ENCODE results near the gene RBM33. TPM values are rescaled to one million over a fixed set of nuclear protein-coding genes. Genes with fewer than 3 reads are reported as not detected.

The RBM33 gene
- total RNA-seq, 1 donor from 2014 or later = 30.8 TPM

DNA sequence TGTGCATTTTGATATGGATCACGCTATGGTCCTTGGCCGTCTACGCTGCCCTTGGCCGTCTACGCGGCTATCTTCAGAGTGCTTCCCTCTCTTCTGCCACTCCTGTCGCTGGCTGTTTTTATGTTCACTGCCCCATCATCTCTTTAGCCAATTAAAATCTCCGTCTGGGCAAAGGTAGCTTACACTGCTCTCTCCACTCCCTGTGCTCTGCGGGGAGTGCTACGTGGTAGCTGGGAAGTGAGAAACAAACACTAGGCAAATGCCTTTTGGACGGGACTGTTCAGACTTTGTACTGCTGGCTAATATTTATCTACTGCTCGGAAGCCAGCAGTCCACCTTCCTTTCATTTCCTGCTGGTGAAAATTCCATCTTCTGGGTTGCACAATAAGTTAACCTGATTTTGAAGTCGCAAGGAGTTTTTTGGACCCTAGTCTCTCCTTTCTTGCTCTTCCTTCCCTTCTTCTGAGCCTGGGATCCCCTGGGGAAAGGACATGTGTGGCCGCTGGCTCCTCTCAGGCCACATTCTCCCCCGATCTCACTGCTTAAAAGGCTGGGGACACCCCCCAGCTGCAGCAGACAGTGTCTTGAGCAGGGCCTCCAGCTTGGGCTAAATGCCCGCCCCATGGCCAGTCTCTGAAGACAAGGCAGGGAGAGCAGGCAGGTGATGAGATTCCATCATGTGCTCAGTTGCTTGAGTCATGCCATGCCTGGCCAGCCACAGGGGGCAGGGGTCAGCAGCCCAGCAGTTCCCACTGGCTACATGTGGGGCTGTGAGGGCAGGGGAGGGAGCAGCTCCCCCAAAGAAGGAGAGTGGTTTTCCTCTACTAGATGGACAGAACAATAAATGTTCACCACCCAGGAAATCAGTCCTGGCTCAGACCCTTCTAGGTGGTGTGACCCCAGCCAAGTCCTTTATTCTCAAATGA, 25.5 kb upstream of the RBM33 start:
- H3K36me3 ChIP-seq = no peaks in the 10 kb centered on the region
- H3K4me1 ChIP-seq = no peaks in the 10 kb centered on the region
- H3K9me3 ChIP-seq (replicated peaks) = no peaks in the 10 kb centered on the region
- DNase-seq = no peak
- intact Hi-C loops (cut with micrococcal nuclease) = no loop called here
- H3K27ac ChIP-seq (replicated peaks) = no peak overlapping the region
- no peak overlapping the region for H3K4me3 ChIP-seq
- no peak for TF ChIP-seq CTCF (IDR thresholded peaks at IDR 0.05; ENCODE audit: borderline replicate concordance)
- H3K27me3 ChIP-seq (ENCODE audit: low read depth) = peaks cover 8% of the 10 kb centered on the region

- no peak for DNase-seq
- Histone ChIP-seq H3K27me3 (ENCODE audit: low read depth) (peaks cover 8% of the 10 kb centered on the region), H3K36me3 (no peaks in the 10 kb centered on the region), H3K9me3 (replicated peaks) (no peaks in the 10 kb centered on the region), H3K4me1 (no peaks in the 10 kb centered on the region), H3K27ac (replicated peaks) (no peak overlapping the region), H3K4me3 (no peak overlapping the region)
- intact Hi-C loops (cut with micrococcal nuclease) = no loop called here
- no peak for TF ChIP-seq CTCF (IDR thresholded peaks at IDR 0.05; ENCODE audit: borderline replicate concordance)
Measured at GRCh38 chr7:155619634-155620271, 24.7 kb upstream of the RBM33 start.

DNA sequence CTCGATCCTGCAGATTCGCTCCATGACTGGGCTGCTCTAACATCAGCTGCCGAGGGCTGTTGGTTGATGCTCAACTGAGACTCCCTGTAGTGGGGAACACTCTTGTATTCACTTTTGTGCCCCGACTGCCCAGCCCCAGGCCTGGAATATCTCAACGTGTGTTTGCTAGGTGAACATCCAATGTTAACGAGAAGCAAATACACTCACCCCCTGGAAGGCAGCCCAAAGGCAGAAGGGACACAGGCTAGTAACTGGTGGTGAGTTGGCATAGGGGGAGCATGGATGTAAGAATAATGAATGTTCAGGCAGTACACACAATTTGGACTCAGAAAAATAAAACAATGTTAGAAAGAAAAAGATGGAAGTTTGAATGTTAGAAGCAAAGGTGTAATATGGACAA, 24.0 kb upstream of the RBM33 start:
- TF ChIP-seq CTCF (IDR thresholded peaks at IDR 0.05; ENCODE audit: borderline replicate concordance) = no peak
- Histone ChIP-seq H3K4me3 (no peak overlapping the region), H3K27ac (replicated peaks) (no peak overlapping the region), H3K36me3 (no peaks in the 10 kb centered on the region), H3K4me1 (no peaks in the 10 kb centered on the region), H3K9me3 (replicated peaks) (peaks cover 6% of the 10 kb centered on the region), H3K27me3 (ENCODE audit: low read depth) (peaks cover 8% of the 10 kb centered on the region)
- intact Hi-C loops (cut with micrococcal nuclease) = no loop called here
- no peak for DNase-seq

GRCh38 chr7:155621418-155621980, 23.0 kb upstream of the RBM33 start:
- no peak overlapping the region for H3K27ac ChIP-seq (replicated peaks)
- peaks cover 7% of the 10 kb centered on the region for H3K9me3 ChIP-seq (replicated peaks)
- H3K27me3 ChIP-seq (ENCODE audit: low read depth) = peaks cover 8% of the 10 kb centered on the region
- no peaks in the 10 kb centered on the region for H3K4me1 ChIP-seq
- H3K36me3 ChIP-seq = no peaks in the 10 kb centered on the region
- no peak for TF ChIP-seq CTCF (IDR thresholded peaks at IDR 0.05; ENCODE audit: borderline replicate concordance)
- DNase-seq = no peak
- intact Hi-C loops (cut with micrococcal nuclease) = no loop called here
- H3K4me3 ChIP-seq = no peak overlapping the region

DNA sequence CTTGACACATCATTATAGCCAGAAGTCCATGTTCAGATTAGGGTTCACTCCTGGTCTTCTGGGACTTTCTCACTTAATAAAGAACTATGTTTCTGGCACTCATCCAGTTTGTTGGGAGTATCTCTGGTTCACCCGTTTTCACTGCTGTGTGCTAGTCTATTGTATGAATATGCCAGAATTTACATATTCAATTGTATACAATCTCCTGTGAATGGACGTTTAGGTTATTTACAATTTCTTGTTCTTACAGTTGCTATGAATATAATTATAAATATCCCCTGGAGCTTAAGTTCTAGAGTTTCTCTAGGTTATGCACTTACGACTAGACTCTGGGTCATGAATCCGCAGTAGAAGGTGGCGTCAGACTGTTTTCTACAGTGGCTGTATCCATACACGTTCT, 20.0 kb upstream of the RBM33 start:
- Histone ChIP-seq H3K36me3 (no peaks in the 10 kb centered on the region), H3K4me3 (no peak overlapping the region), H3K27ac (replicated peaks) (no peak overlapping the region), H3K27me3 (ENCODE audit: low read depth) (peaks cover 8% of the 10 kb centered on the region), H3K4me1 (no peaks in the 10 kb centered on the region), H3K9me3 (replicated peaks) (peaks cover 22% of the 10 kb centered on the region)
- intact Hi-C loops (cut with micrococcal nuclease) = no loop called here
- no peak for DNase-seq
- no peak for TF ChIP-seq CTCF (IDR thresholded peaks at IDR 0.05; ENCODE audit: borderline replicate concordance)
